Glutamatergic neuron (in vitro differentiated cells): ENCODE measurements around the gene SHB. TPM values are rescaled to one million over a fixed set of nuclear protein-coding genes. Genes with fewer than 3 reads are reported as not detected.

ENCODE experiments used
- DNase-seq: peaks from one replicate; pipeline ENCODE4 v3.0.0; 2022
- H3K27ac Mint-ChIP-seq: one replicate; pipeline ENCODE4 v1.8.0; 2020; ENCODE audit warnings: mild to moderate bottlenecking, mixed read lengths, inconsistent platforms; ENCODE audit not compliant: unreplicated experiment
- H3K27me3 Mint-ChIP-seq: one replicate; pipeline ENCODE4 v1.8.0; 2020; ENCODE audit warnings: mild to moderate bottlenecking, moderate library complexity, mixed read lengths, inconsistent platforms; ENCODE audit not compliant: unreplicated experiment
- H3K36me3 Mint-ChIP-seq: one replicate; pipeline ENCODE4 v1.8.0; 2020; ENCODE audit warnings: mild to moderate bottlenecking, mixed read lengths, inconsistent platforms; ENCODE audit not compliant: unreplicated experiment
- H3K4me1 Mint-ChIP-seq: one replicate; pipeline ENCODE4 v1.8.0; 2020; ENCODE audit warnings: mild to moderate bottlenecking, low read depth, mixed read lengths, inconsistent platforms; ENCODE audit not compliant: unreplicated experiment
- H3K4me3 Mint-ChIP-seq: one replicate; pipeline ENCODE4 v1.8.0; 2020; ENCODE audit warnings: mild to moderate bottlenecking, mixed read lengths, inconsistent platforms; ENCODE audit not compliant: unreplicated experiment
- H3K9me3 Mint-ChIP-seq: one replicate; pipeline ENCODE4 v1.8.0; 2020; ENCODE audit warnings: mild to moderate bottlenecking, moderate library complexity, mixed read lengths, inconsistent platforms; ENCODE audit not compliant: unreplicated experiment
- CTCF ChIP-seq: fragments of 200-600 bp; sonication (generic); IDR thresholded peaks from one replicate; pipeline ENCODE4 v1.5.0; 2021; ENCODE audit not compliant: partially characterized antibody, unreplicated experiment
- total RNA-seq: library from RNA; stranded (reverse); fragmentation: NEBNext Ultra II Directional; extraction: Animal tissue kit (Norgen Biotek cat#: 25700); gene quantifications from one replicate; pipeline ENCODE4 v1.2.1, GENCODE V29; 2021; ENCODE audit not compliant: unreplicated experiment

The SHB gene
- total RNA-seq, 1 donor from 2014 or later, result 31.7 TPM

GRCh38 chr9:37958154-37958553, 110.9 kb downstream of the SHB start:
- Mint-ChIP-seq H3K4me3 (no peak overlapping the region), H3K27ac (no peak overlapping the region), H3K36me3 (peaks cover 5% of the 10 kb centered on the region), H3K27me3 (peaks cover 7% of the 10 kb centered on the region), H3K4me1 (peaks cover 6% of the 10 kb centered on the region), H3K9me3 (peaks cover 7% of the 10 kb centered on the region)
- no peak for DNase-seq
- no peak for TF ChIP-seq CTCF

- peaks cover 6% of the 10 kb centered on the region for H3K9me3 Mint-ChIP-seq
- no peak overlapping the region for H3K4me3 Mint-ChIP-seq
- H3K4me1 Mint-ChIP-seq, result peaks cover 6% of the 10 kb centered on the region
- DNase-seq, result no peak
- H3K36me3 Mint-ChIP-seq, result peaks cover 10% of the 10 kb centered on the region
- peaks cover 4% of the 10 kb centered on the region for H3K27me3 Mint-ChIP-seq
- peak overlapping the region; percentile 43 for H3K27ac Mint-ChIP-seq
- TF ChIP-seq CTCF, result no peak
Observed at GRCh38 chr9:37957664-37957953, 111.4 kb downstream of the SHB start.

GRCh38 chr9:37956904-37957663, 111.9 kb downstream of the SHB start:
- Mint-ChIP-seq H3K27ac (peak overlapping the region; percentile 43), H3K9me3 (peaks cover 6% of the 10 kb centered on the region), H3K4me3 (no peak overlapping the region), H3K27me3 (peaks cover 4% of the 10 kb centered on the region), H3K4me1 (peaks cover 7% of the 10 kb centered on the region), H3K36me3 (peaks cover 15% of the 10 kb centered on the region)
- DNase-seq, result no peak
- no peak for TF ChIP-seq CTCF

- H3K4me1 Mint-ChIP-seq, result peaks cover 13% of the 10 kb centered on the region
- no peak overlapping the region for H3K4me3 Mint-ChIP-seq
- no peak overlapping the region for H3K27ac Mint-ChIP-seq
- peaks cover 9% of the 10 kb centered on the region for H3K9me3 Mint-ChIP-seq
- H3K27me3 Mint-ChIP-seq, result peaks cover 4% of the 10 kb centered on the region
- DNase-seq, result no peak
- H3K36me3 Mint-ChIP-seq, result peaks cover 18% of the 10 kb centered on the region
- TF ChIP-seq CTCF, result no peak
Observed at GRCh38 chr9:37956423-37956820, 112.6 kb downstream of the SHB start.

GRCh38 chr9:37955781-37956422, 113.1 kb downstream of the SHB start:
- no peak overlapping the region for H3K4me3 Mint-ChIP-seq
- DNase-seq, result no peak
- H3K27ac Mint-ChIP-seq, result no peak overlapping the region
- no peak for TF ChIP-seq CTCF
- peaks cover 22% of the 10 kb centered on the region for H3K36me3 Mint-ChIP-seq
- H3K9me3 Mint-ChIP-seq, result peaks cover 9% of the 10 kb centered on the region
- H3K4me1 Mint-ChIP-seq, result peaks cover 18% of the 10 kb centered on the region
- peaks cover 4% of the 10 kb centered on the region for H3K27me3 Mint-ChIP-seq
